WI38 (cell line): ENCODE results near the gene SWT1.
"Not testable (repeated sequence)": the region's sequence is repeated elsewhere in the genome, so short reads cannot be mapped to it uniquely, and the experiment has no call there.

ENCODE experiments used
- H3K4me3 ChIP-seq: 2 replicates; pipeline ENCODE4 v1.5.1; 2011; ENCODE audit warnings: low read depth, mild to moderate bottlenecking, control low read depth, low read length
- TF ChIP-seq, protein P1 (sequence below): IDR thresholded peaks from 2 replicates; pipeline ENCODE4 v1.5.1; 2012; ENCODE audit warnings: low read depth, mild to moderate bottlenecking, control low read depth, low read length

SWT1 gene

DNA sequence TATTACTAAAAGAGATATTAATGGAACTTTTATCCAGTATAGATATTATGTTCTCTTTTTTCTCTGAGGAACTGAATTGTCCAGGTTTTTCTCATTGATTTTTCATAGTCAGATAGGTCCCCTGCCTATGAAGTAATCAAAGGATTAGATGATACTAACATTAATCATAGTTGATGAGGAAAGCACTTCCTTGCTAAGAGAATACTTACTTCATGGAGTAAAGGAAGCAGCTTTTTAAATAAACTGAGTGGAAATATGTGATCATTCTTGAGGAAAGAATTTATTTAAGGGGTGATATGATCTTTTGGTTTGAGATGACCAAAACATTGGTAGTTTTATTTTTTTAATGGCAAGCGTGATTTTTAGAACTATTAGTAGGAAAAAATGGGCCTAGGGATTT lies 58.9 kb downstream of the SWT1 start:
- TF ChIP-seq, protein P1, sequence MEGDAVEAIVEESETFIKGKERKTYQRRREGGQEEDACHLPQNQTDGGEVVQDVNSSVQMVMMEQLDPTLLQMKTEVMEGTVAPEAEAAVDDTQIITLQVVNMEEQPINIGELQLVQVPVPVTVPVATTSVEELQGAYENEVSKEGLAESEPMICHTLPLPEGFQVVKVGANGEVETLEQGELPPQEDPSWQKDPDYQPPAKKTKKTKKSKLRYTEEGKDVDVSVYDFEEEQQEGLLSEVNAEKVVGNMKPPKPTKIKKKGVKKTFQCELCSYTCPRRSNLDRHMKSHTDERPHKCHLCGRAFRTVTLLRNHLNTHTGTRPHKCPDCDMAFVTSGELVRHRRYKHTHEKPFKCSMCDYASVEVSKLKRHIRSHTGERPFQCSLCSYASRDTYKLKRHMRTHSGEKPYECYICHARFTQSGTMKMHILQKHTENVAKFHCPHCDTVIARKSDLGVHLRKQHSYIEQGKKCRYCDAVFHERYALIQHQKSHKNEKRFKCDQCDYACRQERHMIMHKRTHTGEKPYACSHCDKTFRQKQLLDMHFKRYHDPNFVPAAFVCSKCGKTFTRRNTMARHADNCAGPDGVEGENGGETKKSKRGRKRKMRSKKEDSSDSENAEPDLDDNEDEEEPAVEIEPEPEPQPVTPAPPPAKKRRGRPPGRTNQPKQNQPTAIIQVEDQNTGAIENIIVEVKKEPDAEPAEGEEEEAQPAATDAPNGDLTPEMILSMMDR, result no peak
- no peak overlapping the region for H3K4me3 ChIP-seq

DNA sequence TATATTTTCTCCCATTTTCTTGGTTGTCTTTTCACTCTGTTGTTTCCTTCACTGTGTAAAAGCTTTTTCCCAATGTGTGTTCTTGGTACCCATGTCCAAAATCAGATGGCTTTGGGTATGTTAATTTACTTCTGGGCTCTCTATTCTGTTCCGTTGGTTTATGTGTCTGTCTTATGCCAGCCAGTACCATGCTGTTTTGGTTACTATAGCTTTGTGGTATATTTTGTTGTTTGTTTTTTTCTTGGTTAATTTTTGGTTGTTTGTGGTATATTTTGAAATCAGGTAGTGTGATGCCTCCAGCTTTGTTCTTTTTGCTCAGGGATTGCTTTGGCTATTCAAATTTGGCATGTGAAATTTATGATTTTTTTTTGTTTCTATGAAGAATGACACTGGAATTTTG lies 67.2 kb downstream of the SWT1 start:
- H3K4me3 ChIP-seq, result no peak overlapping the region
- TF ChIP-seq, protein P1, result no peak

DNA sequence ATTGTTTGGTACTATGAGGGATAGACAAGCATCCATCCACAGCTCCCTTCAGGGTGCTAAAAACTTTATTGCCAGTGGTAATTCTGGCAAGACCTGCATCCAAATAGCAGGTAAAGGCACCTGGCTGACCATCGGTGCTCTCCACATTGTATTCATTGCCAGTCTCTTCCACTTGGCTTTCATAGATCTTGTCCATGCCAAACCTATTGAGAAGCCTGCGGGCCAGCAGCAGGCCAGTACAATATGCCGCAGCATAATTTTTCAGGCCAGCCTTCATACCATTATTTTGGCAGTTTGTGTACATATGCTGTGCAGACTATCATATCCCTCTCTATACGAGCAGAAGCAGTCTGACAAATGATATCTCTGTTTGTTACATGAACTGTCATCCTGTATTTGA lies 70.2 kb downstream of the SWT1 start:
- no peak overlapping the region for H3K4me3 ChIP-seq
- TF ChIP-seq, protein P1, result no peak

DNA sequence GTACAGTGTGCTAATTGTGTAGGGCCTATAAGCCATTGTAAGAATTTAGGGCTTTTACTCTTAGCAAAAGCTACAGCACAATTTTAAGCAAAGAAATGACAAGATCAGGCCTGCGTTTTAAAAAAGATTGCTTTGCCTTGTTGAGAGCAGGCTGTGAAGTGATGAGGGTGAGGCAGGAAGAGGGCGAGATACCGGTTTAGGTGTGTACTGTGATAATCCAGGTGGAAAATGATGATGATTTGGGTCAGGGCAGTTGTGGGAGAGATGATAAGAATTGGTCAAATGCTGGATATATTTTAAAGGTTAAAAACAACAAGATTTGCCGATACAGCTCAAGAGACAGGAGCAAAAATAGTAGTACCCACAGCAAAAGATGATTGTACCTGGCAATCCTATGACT lies 72.0 kb downstream of the SWT1 start:
- H3K4me3 ChIP-seq, result no peak overlapping the region
- TF ChIP-seq, protein P1, result no peak

DNA sequence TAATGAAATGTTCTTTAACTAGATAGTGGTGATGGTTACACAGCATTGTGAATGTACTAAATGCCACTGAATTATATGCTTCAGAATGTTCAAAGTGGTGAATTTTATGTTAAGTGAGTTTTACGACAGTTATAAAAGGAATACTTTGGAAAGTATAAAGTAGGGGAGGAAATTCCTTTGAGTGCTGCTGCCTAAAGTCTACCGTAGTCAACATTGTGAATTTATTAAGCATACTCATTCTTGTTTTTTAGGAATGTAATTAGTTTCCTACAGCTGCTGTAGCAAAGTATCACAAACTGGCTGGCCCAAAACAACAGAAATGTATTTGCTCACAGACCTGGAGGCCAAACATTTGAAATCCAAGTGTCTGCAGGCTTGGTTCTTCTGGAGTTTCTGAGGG lies 73.0 kb downstream of the SWT1 start:
- H3K4me3 ChIP-seq, result no peak overlapping the region
- TF ChIP-seq, protein P1, result no peak

DNA sequence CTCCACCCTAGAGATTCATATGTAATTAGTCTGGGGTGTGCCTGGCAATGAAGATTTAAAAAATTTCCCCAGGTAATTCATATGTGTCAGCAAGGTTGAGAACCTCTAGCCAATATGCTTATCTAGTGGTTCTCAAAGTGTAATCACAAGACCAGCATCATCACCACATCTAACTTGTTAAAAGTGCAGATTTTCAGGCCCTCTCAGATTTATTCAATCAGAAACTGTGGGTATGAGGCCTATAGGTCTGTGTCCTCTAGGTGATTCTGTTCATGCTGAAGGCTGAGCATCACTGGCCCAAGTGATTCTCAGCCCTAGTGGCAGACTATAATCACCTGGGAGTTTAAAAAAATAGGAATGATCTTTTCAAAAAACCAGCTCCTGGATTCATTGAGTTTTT lies 75.9 kb downstream of the SWT1 start:
- TF ChIP-seq, protein P1, result no peak
- H3K4me3 ChIP-seq, result no peak overlapping the region

DNA sequence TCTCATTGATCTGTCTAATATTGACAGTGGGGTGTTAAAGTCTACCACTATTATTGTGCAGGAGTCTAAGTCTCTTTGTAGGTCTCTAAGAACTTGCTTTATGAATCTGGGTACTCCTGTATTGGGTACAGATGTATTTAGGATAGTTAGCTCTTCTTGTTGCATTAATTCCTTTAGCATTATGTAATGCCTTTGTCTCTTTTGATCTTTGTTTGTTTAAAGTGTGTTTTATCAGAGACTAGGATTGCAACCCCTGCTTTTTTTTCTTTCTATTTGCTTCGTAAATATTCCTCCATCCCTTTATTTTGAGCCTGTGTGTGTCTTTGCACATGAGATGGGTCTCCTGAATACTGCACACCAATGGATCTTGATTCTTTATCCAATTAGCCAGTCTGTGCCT lies 77.2 kb downstream of the SWT1 start:
- H3K4me3 ChIP-seq, result not testable (repeated sequence)

DNA sequence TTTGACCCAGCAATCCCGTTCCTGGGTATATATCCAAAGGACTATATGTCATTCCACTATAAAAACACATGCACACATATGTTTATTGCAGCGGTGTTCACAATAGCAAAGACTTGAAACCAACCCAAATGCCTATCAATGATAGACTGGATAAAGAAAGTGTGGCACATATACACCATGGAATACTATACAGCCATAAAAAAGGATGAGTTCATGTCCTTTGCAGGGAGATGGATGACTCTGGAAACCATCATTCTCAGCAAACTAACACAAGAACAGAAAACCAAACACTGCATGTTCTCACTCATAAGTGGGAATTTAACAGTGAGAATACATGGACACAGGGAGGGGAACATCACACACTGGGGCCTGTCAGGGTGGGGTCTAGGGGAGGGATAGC lies 80.2 kb downstream of the SWT1 start:
- not testable (repeated sequence) for H3K4me3 ChIP-seq

DNA sequence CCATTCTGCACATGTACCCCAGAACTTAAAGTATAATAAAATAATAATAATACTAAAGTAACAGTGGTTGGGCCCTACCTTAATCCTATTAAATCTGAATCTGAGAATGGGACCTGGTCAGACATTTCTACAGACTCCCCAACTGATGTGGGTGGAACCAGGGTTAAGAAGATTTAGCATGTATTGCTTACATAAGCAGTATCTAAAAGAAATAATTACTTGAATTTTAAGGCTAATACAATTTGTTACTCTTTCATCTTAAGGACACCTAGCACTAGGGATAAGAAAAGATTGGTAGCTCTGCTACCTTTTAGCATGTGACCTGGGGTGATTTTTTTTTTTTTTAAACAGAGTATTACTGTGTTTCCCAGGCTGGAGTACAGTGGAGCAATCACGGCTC lies 80.7 kb downstream of the SWT1 start:
- no peak overlapping the region for H3K4me3 ChIP-seq
- TF ChIP-seq, protein P1, result no peak
